Esophagus muscularis mucosa (tissue), 3 donors: Measurements from ENCODE around the gene NRIP1.

Source experiments
- POLR2A ChIP-seq: fragments of 450-650 bp; IDR thresholded peaks from one replicate; pipeline ENCODE4 v1.6.1; 2017; ENCODE audit warnings: antibody characterized with exemption, moderate library complexity, mild to moderate bottlenecking, low read depth
- POLR2AphosphoS5 ChIP-seq, 2 donors: sonication (generic); formaldehyde crosslinking; IDR thresholded peaks; one replicate each; pipeline ENCODE4 v1.6.1; 2017; ENCODE audit warnings: antibody characterized with exemption in 2 of 2
- TF ChIP-seq, protein P1 (sequence below), 3 experiments: fragments of 200-600 bp in 2 of 3; fragments of 450-650 bp in 1 of 3; sonication (generic) in 2 of 3; IDR thresholded peaks; one replicate each; pipeline ENCODE4 v1.5.1; 2017 to 2019; ENCODE audit warnings: antibody characterized with exemption in 3 of 3, mild to moderate bottlenecking in 2 of 3, moderate library complexity in 1 of 3

DNA sequence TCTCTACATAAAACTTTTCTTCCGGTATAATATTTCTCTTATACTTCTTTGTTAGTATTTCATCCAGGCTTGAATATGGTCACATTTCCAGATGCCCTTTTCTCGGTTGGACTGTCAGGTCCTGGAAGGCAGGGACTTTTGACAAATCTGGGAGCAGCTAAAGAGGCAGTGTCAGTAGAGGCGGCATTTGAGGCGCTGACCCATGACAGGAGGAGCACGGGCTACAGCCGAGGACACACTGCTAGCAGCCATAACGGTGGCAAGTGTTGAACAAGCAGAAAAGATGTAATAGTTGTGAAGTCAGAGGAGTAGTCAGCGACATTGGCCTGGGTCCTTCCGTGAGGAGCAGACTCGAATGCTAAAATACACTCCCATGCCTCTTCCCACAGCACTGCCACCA, 14.5 kb upstream of the NRIP1 start:
- TF ChIP-seq, protein P1, sequence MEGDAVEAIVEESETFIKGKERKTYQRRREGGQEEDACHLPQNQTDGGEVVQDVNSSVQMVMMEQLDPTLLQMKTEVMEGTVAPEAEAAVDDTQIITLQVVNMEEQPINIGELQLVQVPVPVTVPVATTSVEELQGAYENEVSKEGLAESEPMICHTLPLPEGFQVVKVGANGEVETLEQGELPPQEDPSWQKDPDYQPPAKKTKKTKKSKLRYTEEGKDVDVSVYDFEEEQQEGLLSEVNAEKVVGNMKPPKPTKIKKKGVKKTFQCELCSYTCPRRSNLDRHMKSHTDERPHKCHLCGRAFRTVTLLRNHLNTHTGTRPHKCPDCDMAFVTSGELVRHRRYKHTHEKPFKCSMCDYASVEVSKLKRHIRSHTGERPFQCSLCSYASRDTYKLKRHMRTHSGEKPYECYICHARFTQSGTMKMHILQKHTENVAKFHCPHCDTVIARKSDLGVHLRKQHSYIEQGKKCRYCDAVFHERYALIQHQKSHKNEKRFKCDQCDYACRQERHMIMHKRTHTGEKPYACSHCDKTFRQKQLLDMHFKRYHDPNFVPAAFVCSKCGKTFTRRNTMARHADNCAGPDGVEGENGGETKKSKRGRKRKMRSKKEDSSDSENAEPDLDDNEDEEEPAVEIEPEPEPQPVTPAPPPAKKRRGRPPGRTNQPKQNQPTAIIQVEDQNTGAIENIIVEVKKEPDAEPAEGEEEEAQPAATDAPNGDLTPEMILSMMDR (IDR thresholded peaks at IDR 0.05): no peak
- no peak for TF ChIP-seq POLR2A
- no peak for TF ChIP-seq POLR2AphosphoS5 (IDR thresholded peaks at IDR 0.05)
